Stomach (tissue), 9 donors: ENCODE data around the gene HES5. TPM values are rescaled to one million over a fixed set of nuclear protein-coding genes. Genes with fewer than 3 reads are reported as not detected.
A peak's percentile ranks its signal among the peaks of the same experiment; 100 is the strongest.

Source experiments
- DNase-seq, 2 donors: peaks; one replicate each; pipeline versions ENCODE4 v3.0.0 to v3.0.0-alpha.2; 2013 to 2019
- H3K27ac ChIP-seq, 5 donors: fragments of 200-600 bp in 4 of 5; sonication (generic) in 4 of 5; one replicate each; pipeline ENCODE4 v1.5.1; 2013 to 2019; ENCODE audit warnings: mild to moderate bottlenecking in 1 of 5, moderate library complexity in 1 of 5
- H3K27me3 ChIP-seq, 3 donors: fragments of 200-600 bp; sonication (generic); one replicate each; pipeline ENCODE4 v1.5.1; 2017 to 2019; ENCODE audit warnings: mixed run types in 1 of 3
- H3K36me3 ChIP-seq, 4 donors: fragments of 200-600 bp; sonication (generic); 1 replicate in 3 of 4; 2 replicates in 1 of 4; pipeline ENCODE4 v1.5.1; 2016 to 2019
- H3K4me1 ChIP-seq, 4 donors: fragments of 200-600 bp; sonication (generic); one replicate each; pipeline ENCODE4 v1.5.1; 2016 to 2019
- H3K4me3 ChIP-seq, 4 donors: fragments of 200-600 bp; sonication (generic) in 3 of 4; one replicate each; pipeline ENCODE4 v1.5.1; 2016 to 2019; ENCODE audit warnings: mild to moderate bottlenecking in 1 of 4
- H3K9me3 ChIP-seq, 4 donors: fragments of 200-600 bp; sonication (generic); one replicate each; pipeline ENCODE4 v1.5.1; 2016 to 2019
- EP300 ChIP-seq: sonication (generic); formaldehyde crosslinking; IDR thresholded peaks from one replicate; pipeline ENCODE4 v1.6.1; 2017; ENCODE audit warnings: antibody characterized with exemption
- POLR2A ChIP-seq, 4 donors: fragments of 450-650 bp; IDR thresholded peaks; one replicate each; pipeline ENCODE4 v1.6.1; 2016; ENCODE audit warnings: antibody characterized with exemption in 4 of 4, control low read depth in 2 of 4, mild to moderate bottlenecking in 1 of 4, moderate library complexity in 1 of 4
- POLR2AphosphoS5 ChIP-seq, 3 donors: sonication (generic); formaldehyde crosslinking; IDR thresholded peaks; one replicate each; pipeline ENCODE4 v1.6.1; 2016; ENCODE audit warnings: antibody characterized with exemption in 3 of 3
- WGBS, 5 donors: extraction: QIAGEN DNeasy Blood & Tissue Kit in 3 of 5; methylation state at CpG; one replicate each; pipeline versions ENCODE4 v1.1.5 to v1.1.7; 2013 to 2018; 5-methylcytosine and 5-hydroxymethylcytosine counted together
- intact Hi-C: fragments of 100-400 bp; cut with DNase I; formaldehyde crosslinking; loops from one replicate; pipeline ENCODE4 v1.15.1; 2023; ENCODE audit warnings: low total_unique reads
- polyA plus RNA-seq, 3 donors: library from polyadenylated mRNA; stranded (reverse); fragments of 200-250 nt; gene quantifications; one replicate each; pipeline ENCODE4 v1.2.3, GENCODE V29; 2013
- total RNA-seq, 5 donors: library from RNA; depleted of rRNA; stranded (reverse); fragments of >200 nt; gene quantifications; one replicate each; pipeline versions ENCODE4 v1.1.0 to v1.2.3, GENCODE V29; 2014 to 2016
- TF ChIP-seq, protein P1 (sequence below), 7 experiments: fragments of 450-650 bp in 4 of 7; fragments of 200-600 bp in 3 of 7; sonication (generic) in 3 of 7; IDR thresholded peaks; one replicate each; pipeline ENCODE4 v1.5.1; 2016 to 2019; ENCODE audit warnings: antibody characterized with exemption in 7 of 7, control low read depth in 2 of 7, mild to moderate bottlenecking in 1 of 7
- donor health status: healthy with polysubstance abuse.
- donor health status: Bipolar disorder and iron deficiency.
- donor health status: healthy.

HES5 gene
- total and polyA plus RNA-seq, 8 donors: 0.25 to 9.6 TPM; not detected in 6

DNA sequence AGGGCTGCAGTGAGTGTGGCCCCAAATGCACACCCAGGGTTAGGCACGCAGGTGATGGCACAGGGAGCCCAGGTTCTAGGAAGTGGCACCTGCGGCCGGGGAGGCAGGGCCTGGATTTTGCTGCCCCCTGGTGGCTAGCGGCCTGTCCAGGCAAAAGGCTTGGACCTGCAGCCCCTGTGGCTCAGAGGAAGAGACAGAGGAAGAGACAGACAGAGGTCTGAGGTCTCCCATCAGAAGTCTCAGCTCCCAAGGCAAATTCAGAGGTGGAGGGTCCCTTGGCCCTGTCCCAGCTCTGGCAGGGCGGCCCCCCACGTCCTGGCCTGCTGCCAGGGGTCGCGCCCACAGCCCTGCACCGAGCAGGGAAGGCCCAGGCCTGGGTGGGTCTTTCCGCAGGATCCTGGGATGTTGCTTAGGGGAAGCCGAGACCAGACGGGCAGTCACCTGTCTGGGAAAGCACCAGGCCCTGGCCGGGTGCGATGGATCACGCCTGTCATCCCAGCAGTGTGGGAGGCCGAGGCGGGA is 18.1 kb upstream of the HES5 start:
- TF ChIP-seq POLR2AphosphoS5 (IDR thresholded peaks at IDR 0.05): peak; percentile 5 to 60 (median 8)
- TF ChIP-seq, protein P1, sequence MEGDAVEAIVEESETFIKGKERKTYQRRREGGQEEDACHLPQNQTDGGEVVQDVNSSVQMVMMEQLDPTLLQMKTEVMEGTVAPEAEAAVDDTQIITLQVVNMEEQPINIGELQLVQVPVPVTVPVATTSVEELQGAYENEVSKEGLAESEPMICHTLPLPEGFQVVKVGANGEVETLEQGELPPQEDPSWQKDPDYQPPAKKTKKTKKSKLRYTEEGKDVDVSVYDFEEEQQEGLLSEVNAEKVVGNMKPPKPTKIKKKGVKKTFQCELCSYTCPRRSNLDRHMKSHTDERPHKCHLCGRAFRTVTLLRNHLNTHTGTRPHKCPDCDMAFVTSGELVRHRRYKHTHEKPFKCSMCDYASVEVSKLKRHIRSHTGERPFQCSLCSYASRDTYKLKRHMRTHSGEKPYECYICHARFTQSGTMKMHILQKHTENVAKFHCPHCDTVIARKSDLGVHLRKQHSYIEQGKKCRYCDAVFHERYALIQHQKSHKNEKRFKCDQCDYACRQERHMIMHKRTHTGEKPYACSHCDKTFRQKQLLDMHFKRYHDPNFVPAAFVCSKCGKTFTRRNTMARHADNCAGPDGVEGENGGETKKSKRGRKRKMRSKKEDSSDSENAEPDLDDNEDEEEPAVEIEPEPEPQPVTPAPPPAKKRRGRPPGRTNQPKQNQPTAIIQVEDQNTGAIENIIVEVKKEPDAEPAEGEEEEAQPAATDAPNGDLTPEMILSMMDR (IDR thresholded peaks at IDR 0.05): peak in 5 of 7 experiments; percentile 85 to 96 (median 94)
- no peak for TF ChIP-seq POLR2A (IDR thresholded peaks at IDR 0.05)
- WGBS, 5 donors: 3 to 11% (median 5%) methylated on average over 16 to 17 of the region's 17 CpGs
- intact Hi-C loops: loop anchor here (10.0 kb wide), 1 partner anchor 97 kb away; no protein-coding TSS in a partner anchor
- no peaks in the 10 kb centered on the region for H3K36me3 ChIP-seq
- DNase-seq: peak; percentile 90 to 94
- no peaks in the 10 kb centered on the region for H3K9me3 ChIP-seq
- H3K4me1 ChIP-seq: peaks cover 57 to 74% (median 67%) of the 10 kb centered on the region in 4 donors
- peak overlapping the region; percentile 92 to 98 (median 97) for H3K27ac ChIP-seq
- peaks cover 0 to 29% (median 0%) of the 10 kb centered on the region in 3 donors for H3K27me3 ChIP-seq
- H3K4me3 ChIP-seq: peak overlapping the region; percentile 52 to 67 (median 54)

DNA sequence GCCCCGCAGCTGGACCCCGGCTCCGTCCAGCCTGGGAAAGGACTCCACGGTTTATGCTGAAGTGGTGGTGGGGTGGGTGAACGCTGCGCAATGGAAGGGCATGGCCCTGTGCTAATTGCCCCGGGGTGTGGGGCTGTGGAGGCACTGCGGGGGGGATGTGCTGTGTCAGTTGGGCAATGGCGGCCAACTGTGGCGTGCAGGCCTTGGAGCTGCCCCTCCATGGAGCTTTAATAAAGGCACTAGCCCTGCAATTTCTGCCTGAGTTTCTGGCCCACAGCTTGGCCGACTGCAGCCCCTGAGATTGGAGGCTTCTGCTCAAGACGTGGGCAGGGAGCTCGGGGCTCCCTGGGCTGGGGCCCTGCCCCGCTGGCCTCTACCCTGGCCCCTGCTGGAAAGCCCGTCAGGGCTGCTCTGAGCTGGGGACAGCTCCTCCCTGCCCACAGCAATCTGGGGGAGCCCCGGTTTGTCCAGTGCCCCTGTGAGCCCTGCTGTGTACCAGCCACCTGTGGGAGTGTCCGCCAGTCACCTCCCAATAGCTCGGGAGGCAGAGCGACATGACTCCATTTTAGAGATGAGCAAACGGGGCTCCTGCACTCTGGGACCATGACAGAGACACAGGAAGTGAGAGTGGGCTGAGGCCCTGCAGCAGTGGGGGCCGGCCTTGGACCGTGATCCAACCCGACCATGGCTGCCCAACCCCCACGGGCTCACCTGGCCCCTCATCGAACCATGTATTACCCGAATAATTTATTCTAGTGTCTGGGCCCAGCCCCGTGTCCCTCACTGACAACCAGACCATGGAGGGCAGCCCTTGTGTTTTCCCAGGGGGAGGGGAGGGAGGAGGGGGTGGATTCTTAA is 17.4 kb upstream of the HES5 start:
- intact Hi-C loops: loop anchor here (10.0 kb wide), 1 partner anchor 97 kb away; no protein-coding TSS in a partner anchor
- Histone ChIP-seq H3K27ac (peak overlapping the region; percentile 92 to 98 (median 97)), H3K9me3 (no peaks in the 10 kb centered on the region), H3K36me3 (no peaks in the 10 kb centered on the region), H3K4me3 (peak overlapping the region; percentile 52 to 67 (median 54)), H3K27me3 (peaks cover 0 to 34% (median 0%) of the 10 kb centered on the region in 3 donors), H3K4me1 (peaks cover 57 to 75% (median 67%) of the 10 kb centered on the region in 4 donors)
- DNase-seq: no peak
- no peak for TF ChIP-seq EP300
- TF ChIP-seq POLR2AphosphoS5 (IDR thresholded peaks at IDR 0.05): no peak
- no peak for TF ChIP-seq POLR2A (IDR thresholded peaks at IDR 0.05)
- TF ChIP-seq, protein P1 (IDR thresholded peaks at IDR 0.05): no peak
- WGBS, 5 donors: 6 to 11% (median 9%) methylated on average over 16 to 27 of the region's 27 CpGs

DNA sequence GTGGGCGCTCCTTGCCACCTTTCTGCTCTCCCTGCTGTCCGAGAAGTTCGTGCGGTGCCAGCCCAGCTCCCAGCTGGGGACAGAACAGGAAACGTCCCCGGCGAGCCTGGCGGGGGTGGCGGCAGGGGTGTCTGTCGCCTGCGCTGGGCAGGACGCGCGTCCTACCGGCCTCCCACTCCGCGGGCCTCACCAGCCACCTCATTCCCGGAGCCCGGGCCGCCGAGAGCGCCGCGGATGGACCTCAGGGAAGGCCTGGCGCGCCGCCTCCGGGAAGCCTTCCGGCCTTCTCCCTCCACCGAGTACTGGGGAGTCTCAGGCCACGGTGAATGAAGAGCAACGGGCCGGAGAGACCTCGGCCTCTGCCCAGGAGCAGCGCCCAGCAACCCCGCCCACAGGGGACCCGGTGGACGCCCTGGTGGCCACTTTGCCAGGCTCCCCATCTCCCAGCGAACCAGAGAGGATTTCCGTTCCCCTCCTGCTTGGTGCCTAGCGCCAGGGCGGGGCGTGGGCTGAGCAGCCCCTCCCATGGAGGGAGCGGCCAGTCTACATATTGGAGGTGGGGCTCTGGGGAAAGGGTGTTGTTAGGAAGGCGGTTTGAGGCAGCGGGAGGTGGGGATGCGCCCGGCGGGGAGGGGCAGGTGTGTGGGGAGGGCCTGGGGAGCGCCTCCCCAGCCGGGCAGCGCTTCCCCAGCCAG is 16.6 kb upstream of the HES5 start:
- Histone ChIP-seq H3K27ac (peak overlapping the region; percentile 92 to 98 (median 97)), H3K4me1 (peaks cover 57 to 78% (median 69%) of the 10 kb centered on the region in 4 donors), H3K27me3 (peaks cover 0 to 42% (median 0%) of the 10 kb centered on the region in 3 donors), H3K4me3 (peak overlapping the region; percentile 52 to 67 (median 54)), H3K9me3 (no peaks in the 10 kb centered on the region), H3K36me3 (no peaks in the 10 kb centered on the region)
- intact Hi-C loops: loop anchor here (10.0 kb wide), 1 partner anchor 98 kb away; no protein-coding TSS in a partner anchor
- DNase-seq: peak; percentile 89 to 96
- TF ChIP-seq POLR2AphosphoS5 (IDR thresholded peaks at IDR 0.05): peak; percentile 56 to 88 (median 83)
- TF ChIP-seq, protein P1 (IDR thresholded peaks at IDR 0.05): peak in 2 of 7 experiments; percentile 6 to 25
- no peak for TF ChIP-seq POLR2A (IDR thresholded peaks at IDR 0.05)
- 0 to 1% (median 1%) methylated on average over 18 to 52 of the region's 52 CpGs for whole genome bisulfite sequencing, 5 donors
